NT2/D1 (cell line): ENCODE measurements around the gene TPM1.

ENCODE experiments used
- SUZ12 ChIP-seq: IDR thresholded peaks from 2 replicates; pipeline ENCODE4 v1.6.1; 2011; ENCODE audit not compliant: insufficient read length, insufficient read depth; ENCODE audit errors: extremely low read depth
- YY1 ChIP-seq: IDR thresholded peaks from 2 replicates; pipeline ENCODE4 v1.6.1; 2011; ENCODE audit not compliant: insufficient read length, insufficient read depth
- ZNF274 ChIP-seq: IDR thresholded peaks from 2 replicates; pipeline ENCODE4 v1.6.1; 2011; ENCODE audit warnings: mild to moderate bottlenecking, low read depth, low read length

DNA sequence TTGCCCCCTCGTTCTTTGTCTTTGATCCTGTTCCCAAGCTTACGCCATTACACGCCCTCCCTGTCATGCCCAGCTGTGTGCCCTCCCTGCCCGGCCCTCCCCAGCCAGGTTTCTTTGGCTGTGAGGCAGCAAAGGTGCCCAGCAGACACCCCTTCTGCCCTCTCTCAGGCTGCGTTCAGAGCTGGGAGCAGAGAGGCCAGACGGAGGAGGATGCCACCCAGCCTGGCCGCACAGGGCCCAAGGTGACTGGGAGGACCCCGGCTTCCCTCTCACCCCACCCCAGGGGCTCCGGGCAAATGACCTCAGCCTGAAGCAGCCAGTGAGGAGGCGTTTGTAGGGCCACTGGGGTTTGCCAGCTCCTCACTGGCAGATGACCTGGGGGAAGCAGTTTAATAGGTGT is 48.3 kb downstream of the TPM1 start:
- TF ChIP-seq ZNF274 (no peak), SUZ12 (no peak), YY1 (no peak)
